GM23338 (cell line): ENCODE results near the gene HACD3. TPM values are rescaled to one million over a fixed set of nuclear protein-coding genes. Genes with fewer than 3 reads are reported as not detected.

Source experiments
- ATAC-seq: fragments of 200-7000 bp; cut with Tn5 transposase; 3 replicates; pipeline ENCODE4 v1.9.1; 2020
- DNase-seq: peaks from one replicate; pipeline ENCODE4 v3.0.0-alpha.2; 2015; ENCODE audit warnings: low spot score
- H2AFZ ChIP-seq: fragments of 200-600 bp; sonication (generic); 2 replicates; pipeline ENCODE4 v1.8.0; 2016; ENCODE audit warnings: antibody characterized with exemption, mild to moderate bottlenecking, moderate library complexity
- H3F3A ChIP-seq: fragments of 200-600 bp; sonication (generic); replicated peaks from 2 replicates; pipeline ENCODE4 v1.8.0; 2017; ENCODE audit warnings: antibody characterized with exemption, mixed run types, low read depth
- H3K27ac ChIP-seq: fragments of 200-600 bp; sonication (generic); 2 replicates; pipeline ENCODE4 v1.6.1; 2016; ENCODE audit warnings: low read depth
- H3K27me3 ChIP-seq: fragments of 200-600 bp; sonication (generic); 2 replicates; pipeline ENCODE4 v1.8.0; 2016; ENCODE audit warnings: mild to moderate bottlenecking, mixed run types, moderate library complexity; ENCODE audit not compliant: insufficient read depth
- H3K36me3 ChIP-seq: fragments of 200-600 bp; sonication (generic); 2 replicates; pipeline ENCODE4 v1.8.0; 2016; ENCODE audit warnings: mild to moderate bottlenecking; ENCODE audit not compliant: insufficient read depth
- H3K4me1 ChIP-seq: fragments of 200-600 bp; sonication (generic); 2 replicates; pipeline ENCODE4 v1.8.0; 2016; ENCODE audit warnings: mild to moderate bottlenecking, moderate library complexity; ENCODE audit not compliant: insufficient read depth
- H3K4me2 ChIP-seq: fragments of 200-600 bp; sonication (generic); 2 replicates; pipeline ENCODE4 v1.7.1; 2017; ENCODE audit warnings: mixed run types
- H3K4me3 ChIP-seq: fragments of 200-600 bp; sonication (generic); 2 replicates; pipeline ENCODE4 v1.6.1; 2016; ENCODE audit warnings: mixed run types
- H3K79me2 ChIP-seq: fragments of 200-600 bp; sonication (generic); replicated peaks from 2 replicates; pipeline ENCODE4 v1.8.0; 2017; ENCODE audit warnings: mild to moderate bottlenecking; ENCODE audit not compliant: insufficient read depth
- H3K9me2 ChIP-seq: fragments of 200-600 bp; sonication (generic); 2 replicates; pipeline ENCODE4 v1.8.0; 2017; ENCODE audit not compliant: insufficient read depth
- H4K20me1 ChIP-seq: fragments of 200-600 bp; sonication (generic); replicated peaks from 2 replicates; pipeline ENCODE4 v1.8.0; 2017; ENCODE audit warnings: mild to moderate bottlenecking; ENCODE audit not compliant: insufficient read depth
- H3K27ac Mint-ChIP-seq: 2 replicates; pipeline ENCODE4 v1.8.0; 2020; ENCODE audit warnings: inconsistent platforms, mild to moderate bottlenecking, moderate library complexity, mixed read lengths
- H3K27me3 Mint-ChIP-seq: 3 replicates; pipeline ENCODE4 v1.8.0; 2022; ENCODE audit warnings: low read depth, mild to moderate bottlenecking, moderate library complexity, mixed read lengths, inconsistent platforms; ENCODE audit not compliant: insufficient read depth, poor library complexity
- H3K36me3 Mint-ChIP-seq: 3 replicates; pipeline ENCODE4 v1.8.0; 2021; ENCODE audit warnings: low read depth, mild to moderate bottlenecking, inconsistent platforms, moderate library complexity, mixed read lengths
- H3K4me1 Mint-ChIP-seq: 3 replicates; pipeline ENCODE4 v1.8.0; 2020; ENCODE audit warnings: mild to moderate bottlenecking, inconsistent platforms, mixed read lengths
- H3K4me3 Mint-ChIP-seq: 3 replicates; pipeline ENCODE4 v1.8.0; 2021; ENCODE audit warnings: moderate library complexity, mild to moderate bottlenecking, inconsistent platforms, mixed read lengths
- H3K9me3 Mint-ChIP-seq: 3 replicates; pipeline ENCODE4 v1.8.0; 2020; ENCODE audit warnings: moderate library complexity, mild to moderate bottlenecking, inconsistent platforms, mixed read lengths
- CREB1 ChIP-seq: fragments of 250-450 bp; sonication (Bioruptor Pico); IDR thresholded peaks from 2 replicates; pipeline ENCODE4 v1.5.0; 2020; ENCODE audit warnings: low read depth, mild to moderate bottlenecking, moderate library complexity
- EZH2 ChIP-seq: fragments of 200-600 bp; sonication (generic); IDR thresholded peaks from one replicate; pipeline ENCODE4 v1.8.0; 2017; ENCODE audit warnings: antibody characterized with exemption, mild to moderate bottlenecking, low read depth; ENCODE audit not compliant: unreplicated experiment
- JUNB ChIP-seq: IDR thresholded peaks from one replicate; pipeline ENCODE4 v1.6.1; 2016; ENCODE audit warnings: antibody characterized with exemption; ENCODE audit not compliant: unreplicated experiment
- POLR2AphosphoS5 ChIP-seq: IDR thresholded peaks from 2 replicates; pipeline ENCODE4 v1.6.1; 2016; ENCODE audit warnings: antibody characterized with exemption, low read depth
- STAT1 ChIP-seq: IDR thresholded peaks from one replicate; pipeline ENCODE4 v1.6.1; 2016; ENCODE audit warnings: antibody characterized with exemption; ENCODE audit not compliant: unreplicated experiment
- ZNF114 ChIP-seq: fragments of 250-450 bp; sonication (Bioruptor Pico); IDR thresholded peaks from 2 replicates; pipeline ENCODE4 v1.5.0; 2020; ENCODE audit warnings: mild to moderate bottlenecking, moderate library complexity
- ZNF331 ChIP-seq: fragments of 250-450 bp; sonication (Bioruptor Pico); IDR thresholded peaks from 2 replicates; pipeline ENCODE4 v1.5.0; 2020; ENCODE audit warnings: low read depth, mild to moderate bottlenecking, moderate library complexity
- polyA plus RNA-seq: library from polyadenylated mRNA; unstranded; fragments of >200 nt; fragmentation: Nextera tagmentation; extraction: Ambion mirVana; gene quantifications from 2 replicates; pipeline ENCODE4 v1.2.1, GENCODE V29; 2016
- total RNA-seq: library from RNA; depleted of rRNA; stranded (reverse); fragments of >200 nt; shearing (Covaris generic); gene quantifications from 2 replicates; pipeline ENCODE4 v1.2.3, GENCODE V29; 2014
- TF ChIP-seq, protein P1 (sequence below), 2 experiments: fragments of 200-600 bp in 1 of 2; sonication (generic) in 1 of 2; conservative IDR thresholded peaks; 2 replicates each; pipeline versions ENCODE4 v1.5.1 to v1.6.1; 2016 to 2017; ENCODE audit warnings: antibody characterized with exemption in 2 of 2, low read depth in 2 of 2, mild to moderate bottlenecking in 2 of 2, moderate library complexity in 1 of 2
- TF ChIP-seq, protein P2 (sequence below): IDR thresholded peaks from one replicate; pipeline ENCODE4 v1.6.1; 2018; ENCODE audit warnings: antibody characterized with exemption; ENCODE audit not compliant: unreplicated experiment

The HACD3 gene
- total and polyA plus RNA-seq, 2 experiments from 2014 or later: 123 to 131 TPM

DNA sequence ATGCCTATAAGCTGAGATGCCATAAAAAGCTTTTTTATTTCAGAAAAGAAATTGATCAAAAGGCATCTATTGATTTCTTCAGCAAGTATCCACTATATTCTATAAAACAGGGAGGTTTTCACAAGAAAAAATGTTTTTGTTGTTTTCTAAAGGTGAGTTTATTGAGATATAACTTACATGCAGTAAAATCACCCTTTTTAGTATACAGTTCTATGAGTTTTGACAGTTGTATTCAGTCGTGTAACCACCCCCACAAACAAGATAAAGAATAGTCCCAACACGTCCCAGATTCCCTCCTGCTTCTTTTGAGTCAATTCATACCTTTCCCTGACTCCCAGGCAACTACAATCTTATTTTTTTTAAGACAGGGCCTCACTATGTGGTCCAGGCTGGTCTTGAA is 72.9 kb downstream of the HACD3 start (continued):
- TF ChIP-seq POLR2AphosphoS5: no peak

DNA sequence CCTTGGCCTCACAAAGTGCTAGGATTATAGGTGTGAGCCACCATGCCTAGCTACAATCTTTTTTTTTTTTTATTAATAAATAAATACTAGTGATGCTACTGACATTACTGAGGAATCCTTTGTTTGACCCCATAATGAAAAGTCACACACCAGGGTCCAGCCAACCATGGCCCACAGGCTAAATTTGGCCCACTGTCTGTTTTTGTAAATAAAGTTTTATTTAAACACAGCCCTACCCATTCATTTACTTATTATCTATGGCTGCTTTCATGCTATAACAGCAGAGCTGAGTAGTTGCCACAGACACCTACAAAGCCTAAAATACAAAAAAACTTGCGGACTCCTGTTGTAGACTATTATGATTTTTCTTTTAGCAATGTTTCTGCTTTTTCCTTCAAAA is 73.3 kb downstream of the HACD3 start:
- Histone ChIP-seq H2AFZ (no peak overlapping the region), H3K4me2 (no peak overlapping the region), H3K9me2 (no peaks in the 10 kb centered on the region), H3K79me2 (peaks cover 22% of the 10 kb centered on the region), H3K27me3 (no peaks in the 10 kb centered on the region), H3F3A (no peaks in the 10 kb centered on the region), H3K27ac (no peak overlapping the region), H4K20me1 (no peaks in the 10 kb centered on the region; the same call in 1 of the 2 replicates), H3K36me3 (no peaks in the 10 kb centered on the region), H3K4me3 (no peak overlapping the region), H3K4me1 (no peaks in the 10 kb centered on the region)
- no peak overlapping the region for H3K4me3 Mint-ChIP-seq
- DNase-seq (no peak), ATAC-seq (no peak)
- no peaks in the 10 kb centered on the region for H3K27me3 Mint-ChIP-seq
- no peak overlapping the region for H3K27ac Mint-ChIP-seq
- TF ChIP-seq JUNB: no peak
- TF ChIP-seq STAT1: no peak
- no peak for TF ChIP-seq EZH2
- TF ChIP-seq, protein P1, sequence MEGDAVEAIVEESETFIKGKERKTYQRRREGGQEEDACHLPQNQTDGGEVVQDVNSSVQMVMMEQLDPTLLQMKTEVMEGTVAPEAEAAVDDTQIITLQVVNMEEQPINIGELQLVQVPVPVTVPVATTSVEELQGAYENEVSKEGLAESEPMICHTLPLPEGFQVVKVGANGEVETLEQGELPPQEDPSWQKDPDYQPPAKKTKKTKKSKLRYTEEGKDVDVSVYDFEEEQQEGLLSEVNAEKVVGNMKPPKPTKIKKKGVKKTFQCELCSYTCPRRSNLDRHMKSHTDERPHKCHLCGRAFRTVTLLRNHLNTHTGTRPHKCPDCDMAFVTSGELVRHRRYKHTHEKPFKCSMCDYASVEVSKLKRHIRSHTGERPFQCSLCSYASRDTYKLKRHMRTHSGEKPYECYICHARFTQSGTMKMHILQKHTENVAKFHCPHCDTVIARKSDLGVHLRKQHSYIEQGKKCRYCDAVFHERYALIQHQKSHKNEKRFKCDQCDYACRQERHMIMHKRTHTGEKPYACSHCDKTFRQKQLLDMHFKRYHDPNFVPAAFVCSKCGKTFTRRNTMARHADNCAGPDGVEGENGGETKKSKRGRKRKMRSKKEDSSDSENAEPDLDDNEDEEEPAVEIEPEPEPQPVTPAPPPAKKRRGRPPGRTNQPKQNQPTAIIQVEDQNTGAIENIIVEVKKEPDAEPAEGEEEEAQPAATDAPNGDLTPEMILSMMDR (conservative IDR thresholded peaks at IDR 0.05; ENCODE audit: low read depth in 2 of 2): no peak
- TF ChIP-seq, protein P2, sequence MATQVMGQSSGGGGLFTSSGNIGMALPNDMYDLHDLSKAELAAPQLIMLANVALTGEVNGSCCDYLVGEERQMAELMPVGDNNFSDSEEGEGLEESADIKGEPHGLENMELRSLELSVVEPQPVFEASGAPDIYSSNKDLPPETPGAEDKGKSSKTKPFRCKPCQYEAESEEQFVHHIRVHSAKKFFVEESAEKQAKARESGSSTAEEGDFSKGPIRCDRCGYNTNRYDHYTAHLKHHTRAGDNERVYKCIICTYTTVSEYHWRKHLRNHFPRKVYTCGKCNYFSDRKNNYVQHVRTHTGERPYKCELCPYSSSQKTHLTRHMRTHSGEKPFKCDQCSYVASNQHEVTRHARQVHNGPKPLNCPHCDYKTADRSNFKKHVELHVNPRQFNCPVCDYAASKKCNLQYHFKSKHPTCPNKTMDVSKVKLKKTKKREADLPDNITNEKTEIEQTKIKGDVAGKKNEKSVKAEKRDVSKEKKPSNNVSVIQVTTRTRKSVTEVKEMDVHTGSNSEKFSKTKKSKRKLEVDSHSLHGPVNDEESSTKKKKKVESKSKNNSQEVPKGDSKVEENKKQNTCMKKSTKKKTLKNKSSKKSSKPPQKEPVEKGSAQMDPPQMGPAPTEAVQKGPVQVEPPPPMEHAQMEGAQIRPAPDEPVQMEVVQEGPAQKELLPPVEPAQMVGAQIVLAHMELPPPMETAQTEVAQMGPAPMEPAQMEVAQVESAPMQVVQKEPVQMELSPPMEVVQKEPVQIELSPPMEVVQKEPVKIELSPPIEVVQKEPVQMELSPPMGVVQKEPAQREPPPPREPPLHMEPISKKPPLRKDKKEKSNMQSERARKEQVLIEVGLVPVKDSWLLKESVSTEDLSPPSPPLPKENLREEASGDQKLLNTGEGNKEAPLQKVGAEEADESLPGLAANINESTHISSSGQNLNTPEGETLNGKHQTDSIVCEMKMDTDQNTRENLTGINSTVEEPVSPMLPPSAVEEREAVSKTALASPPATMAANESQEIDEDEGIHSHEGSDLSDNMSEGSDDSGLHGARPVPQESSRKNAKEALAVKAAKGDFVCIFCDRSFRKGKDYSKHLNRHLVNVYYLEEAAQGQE: no peak
- no peak for TF ChIP-seq ZNF114 (CRISPR knock-in tag)
- no peaks in the 10 kb centered on the region for H3K9me3 Mint-ChIP-seq
- no peaks in the 10 kb centered on the region for H3K4me1 Mint-ChIP-seq
- peaks cover 17% of the 10 kb centered on the region; the same call in 2 of the 3 replicates for H3K36me3 Mint-ChIP-seq

DNA sequence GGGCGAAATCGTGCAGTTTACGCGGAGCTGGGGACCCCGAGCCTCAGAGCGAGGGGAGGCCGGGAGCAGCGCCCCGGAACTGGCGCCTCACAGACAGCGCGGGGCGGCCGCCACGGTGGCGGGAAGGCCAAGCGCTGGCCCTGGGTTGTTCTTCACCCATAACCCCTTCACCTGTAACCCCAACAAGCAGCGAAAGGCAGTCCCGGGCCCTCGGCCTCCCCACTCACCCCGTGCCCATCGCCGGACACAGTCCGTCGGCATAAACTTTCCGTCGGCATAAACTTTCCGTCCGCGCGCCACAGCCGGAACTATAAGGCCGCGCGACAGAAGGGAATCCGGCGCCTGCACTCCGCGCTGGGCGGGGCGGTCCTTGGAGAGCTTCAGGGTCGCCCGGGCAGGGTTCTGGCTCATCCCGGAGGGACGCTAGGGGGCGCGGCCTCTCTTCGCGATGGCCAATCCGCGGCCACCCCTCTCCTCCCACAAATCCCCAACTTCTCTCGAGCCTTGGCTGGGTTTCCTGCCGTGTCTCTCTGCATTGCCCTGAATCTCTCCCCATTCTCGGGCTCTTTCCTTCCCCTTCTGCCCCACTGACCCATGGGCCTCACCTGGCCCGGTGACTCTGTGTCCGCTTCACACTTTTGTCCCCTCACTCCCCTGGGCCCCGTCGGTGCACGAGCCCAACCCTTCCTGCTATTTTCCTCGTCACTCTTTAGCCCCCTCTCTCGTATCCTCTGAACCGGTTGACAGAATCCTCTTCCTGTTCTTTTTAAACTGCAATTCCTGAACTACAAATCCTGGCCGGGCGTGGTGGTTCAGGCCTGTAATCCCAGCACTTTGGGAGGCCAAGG is 80.8 kb downstream of the HACD3 start, which contains the start of gene INTS14:
TSS of gene INTS14 (minus strand) at position 261 of the 848 bp plus-strand sequence. CDS start 3,751 bp downstream, outside the sequence.
- Histone ChIP-seq H3K27me3 (no peaks in the 10 kb centered on the region), H3F3A (peaks cover 12% of the 10 kb centered on the region; the same call in 1 of the 2 replicates), H3K9me2 (no peaks in the 10 kb centered on the region), H3K36me3 (no peaks in the 10 kb centered on the region), H2AFZ (peak within 1 kb of the TSS; percentile 95), H3K27ac (peak within 1 kb of the TSS; percentile 96), H3K4me1 (peaks cover 17% of the 10 kb centered on the region), H4K20me1 (no peaks in the 10 kb centered on the region), H3K4me2 (peak within 1 kb of the TSS; percentile 80), H3K79me2 (peaks cover 44% of the 10 kb centered on the region), H3K4me3 (peak within 1 kb of the TSS; percentile 78)
- DNase-seq (peak; percentile 99), ATAC-seq (peak; percentile 97)
- Mint-ChIP-seq H3K4me3 (peak within 1 kb of the TSS; percentile 98), H3K36me3 (peaks cover 3% of the 10 kb centered on the region; the same call in 2 of the 3 replicates), H3K27me3 (peaks cover 7% of the 10 kb centered on the region), H3K27ac (peak within 1 kb of the TSS; percentile 97), H3K9me3 (no peaks in the 10 kb centered on the region), H3K4me1 (peaks cover 14% of the 10 kb centered on the region)
- peak; percentile 81 for TF ChIP-seq POLR2AphosphoS5
- TF ChIP-seq, protein P1 (conservative IDR thresholded peaks at IDR 0.05; ENCODE audit: low read depth in 2 of 2): peak; percentile 43 to 80
- TF ChIP-seq ZNF331 (CRISPR knock-in tag): no peak
- TF ChIP-seq, protein P2: peak; percentile 8
- TF ChIP-seq CREB1: peak; percentile 72
- no peak for TF ChIP-seq ZNF114 (CRISPR knock-in tag)
